ENCODE data around the gene TMEM120B.
"Not testable (repeated sequence)": the region's sequence is repeated elsewhere in the genome, so short reads cannot be mapped to it uniquely, and the experiment has no call there.

TMEM120B gene

GRCh38 chr12:121723200-121723599, 10.6 kb downstream of the TMEM120B start:
- Histone ChIP-seq H3K4me3 (ENCODE audit: low read depth in 1 of 2, low read length in 2 of 2) (no peak overlapping the region), H3K27ac (ENCODE audit: low read depth, low read length) (no peak overlapping the region), H3K36me3 (ENCODE audit: insufficient read depth, low read length) (no peaks in the 10 kb centered on the region), H3K4me1 (ENCODE audit: insufficient read depth, low read length) (no peaks in the 10 kb centered on the region), H3K9me3 (ENCODE audit: low read length) (no peaks in the 10 kb centered on the region), H3K9ac (ENCODE audit: low read length) (no peak overlapping the region), H3K27me3 (ENCODE audit: control insufficient read depth in 1 of 2, insufficient read depth in 2 of 2, low read length in 2 of 2) (no peaks in the 10 kb centered on the region)

DNA sequence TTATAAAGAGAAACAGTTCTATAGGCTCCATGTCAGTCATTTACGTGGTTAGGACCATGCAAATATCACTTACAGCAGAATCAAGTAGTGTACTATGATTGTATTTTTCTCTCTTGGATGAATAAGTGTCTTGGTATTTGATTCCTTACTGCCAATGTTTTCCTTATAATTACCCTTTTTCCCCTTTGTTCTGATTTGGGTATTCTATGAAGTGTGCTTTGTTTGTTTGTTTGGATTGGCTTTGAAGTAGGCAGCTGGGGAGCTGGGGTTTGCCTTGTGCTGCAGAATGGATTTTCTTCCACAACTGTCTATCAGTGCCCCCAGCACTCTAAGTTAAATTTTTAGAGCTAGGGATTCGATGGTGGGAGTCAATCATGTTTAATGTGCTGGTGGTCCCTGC, 12.4 kb downstream of the TMEM120B start:
- Histone ChIP-seq H3K36me3 (ENCODE audit: insufficient read depth, low read length) (no peaks in the 10 kb centered on the region), H3K4me3 (ENCODE audit: low read depth in 1 of 2, low read length in 2 of 2) (no peak overlapping the region), H3K9ac (ENCODE audit: low read length) (no peak overlapping the region), H3K27ac (ENCODE audit: low read depth, low read length) (no peak overlapping the region), H3K27me3 (ENCODE audit: control insufficient read depth in 1 of 2, insufficient read depth in 2 of 2, low read length in 2 of 2) (no peaks in the 10 kb centered on the region), H3K9me3 (ENCODE audit: low read length) (no peaks in the 10 kb centered on the region), H3K4me1 (ENCODE audit: insufficient read depth, low read length) (no peaks in the 10 kb centered on the region)

- Histone ChIP-seq H3K9me3 (ENCODE audit: low read length) (no peaks in the 10 kb centered on the region), H3K27me3 (ENCODE audit: control insufficient read depth in 1 of 2, insufficient read depth in 2 of 2, low read length in 2 of 2) (no peaks in the 10 kb centered on the region), H3K27ac (ENCODE audit: low read depth, low read length) (no peak overlapping the region), H3K4me1 (ENCODE audit: insufficient read depth, low read length) (no peaks in the 10 kb centered on the region), H3K4me3 (ENCODE audit: low read depth in 1 of 2, low read length in 2 of 2) (no peak overlapping the region), H3K36me3 (ENCODE audit: insufficient read depth, low read length) (no peaks in the 10 kb centered on the region), H3K9ac (ENCODE audit: low read length) (no peak overlapping the region)
These were observed 12.9 kb downstream of the TMEM120B start for GRCh38 chr12:121725423-121725822.

DNA sequence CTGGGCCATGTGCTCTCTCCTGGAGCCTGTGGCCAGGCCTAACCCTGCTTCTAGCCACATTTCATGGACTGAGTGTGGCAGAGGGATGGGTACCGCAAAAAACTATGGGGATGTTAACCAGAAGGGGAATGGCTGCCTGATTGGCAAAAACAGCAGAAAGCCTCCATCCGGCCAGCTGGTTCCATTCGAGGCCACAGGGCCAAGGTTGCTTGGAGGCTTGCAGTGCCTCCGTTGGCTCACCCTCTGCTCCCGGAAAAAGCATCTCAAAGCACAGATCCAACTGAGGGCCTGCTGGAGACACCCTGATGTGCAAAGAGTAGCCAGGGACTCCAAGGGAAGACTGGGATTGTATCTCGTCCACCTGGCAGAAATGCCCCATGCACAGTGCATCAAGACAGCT, 16.5 kb downstream of the TMEM120B start:
- Histone ChIP-seq H3K9ac (ENCODE audit: low read length) (no peak overlapping the region), H3K4me3 (ENCODE audit: low read depth in 1 of 2, low read length in 2 of 2) (no peak overlapping the region), H3K4me1 (ENCODE audit: insufficient read depth, low read length) (no peaks in the 10 kb centered on the region), H3K27ac (ENCODE audit: low read depth, low read length) (no peak overlapping the region), H3K9me3 (ENCODE audit: low read length) (no peaks in the 10 kb centered on the region), H3K36me3 (ENCODE audit: insufficient read depth, low read length) (no peaks in the 10 kb centered on the region), H3K27me3 (ENCODE audit: control insufficient read depth in 1 of 2, insufficient read depth in 2 of 2, low read length in 2 of 2) (no peaks in the 10 kb centered on the region)

DNA sequence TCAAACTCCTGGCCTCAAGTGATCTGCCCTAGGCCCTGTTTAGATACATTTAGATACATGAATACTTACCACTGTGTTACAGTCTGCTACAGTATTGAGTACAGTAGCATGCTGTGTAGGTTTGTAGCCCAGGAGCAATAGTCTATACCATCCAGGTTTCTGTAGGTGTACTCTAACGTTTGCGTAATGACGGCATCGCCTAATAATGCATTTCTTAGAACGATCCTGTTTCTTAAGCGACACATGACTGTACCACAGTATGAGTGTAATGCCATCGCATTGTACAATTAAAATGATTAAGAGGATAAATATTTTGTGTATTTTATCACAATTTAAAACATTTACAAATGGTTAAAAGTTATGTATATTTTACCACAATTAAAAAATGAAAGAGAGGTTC, 18.9 kb downstream of the TMEM120B start:
- Histone ChIP-seq H3K9ac (ENCODE audit: low read length) (no peak overlapping the region), H3K9me3 (ENCODE audit: low read length) (no peaks in the 10 kb centered on the region), H3K4me1 (ENCODE audit: insufficient read depth, low read length) (no peaks in the 10 kb centered on the region), H3K4me3 (ENCODE audit: low read depth in 1 of 2, low read length in 2 of 2) (no peak overlapping the region), H3K27ac (ENCODE audit: low read depth, low read length) (no peak overlapping the region), H3K27me3 (ENCODE audit: control insufficient read depth in 1 of 2, insufficient read depth in 2 of 2, low read length in 2 of 2) (no peaks in the 10 kb centered on the region), H3K36me3 (ENCODE audit: insufficient read depth, low read length) (no peaks in the 10 kb centered on the region)

- H3K4me3 ChIP-seq (ENCODE audit: low read depth in 1 of 2, low read length in 2 of 2) = no peak overlapping the region
- no peaks in the 10 kb centered on the region for H3K9me3 ChIP-seq (ENCODE audit: low read length)
- no peaks in the 10 kb centered on the region for H3K27me3 ChIP-seq (ENCODE audit: control insufficient read depth in 1 of 2, insufficient read depth in 2 of 2, low read length in 2 of 2)
- no peaks in the 10 kb centered on the region for H3K36me3 ChIP-seq (ENCODE audit: insufficient read depth, low read length)
- H3K27ac ChIP-seq (ENCODE audit: low read depth, low read length) = no peak overlapping the region
- no peaks in the 10 kb centered on the region for H3K4me1 ChIP-seq (ENCODE audit: insufficient read depth, low read length)
- no peak overlapping the region for H3K9ac ChIP-seq (ENCODE audit: low read length)
These were observed 21.3 kb downstream of the TMEM120B start for GRCh38 chr12:121733849-121734248.

- H3K4me1 ChIP-seq (ENCODE audit: insufficient read depth, low read length) = no peaks in the 10 kb centered on the region
- H3K9ac ChIP-seq (ENCODE audit: low read length) = no peak overlapping the region
- H3K36me3 ChIP-seq (ENCODE audit: insufficient read depth, low read length) = no peaks in the 10 kb centered on the region
- H3K27me3 ChIP-seq (ENCODE audit: control insufficient read depth in 1 of 2, insufficient read depth in 2 of 2, low read length in 2 of 2) = no peaks in the 10 kb centered on the region
- no peaks in the 10 kb centered on the region for H3K9me3 ChIP-seq (ENCODE audit: low read length)
- H3K27ac ChIP-seq (ENCODE audit: low read depth, low read length) = no peak overlapping the region
- no peak overlapping the region for H3K4me3 ChIP-seq (ENCODE audit: low read depth in 1 of 2, low read length in 2 of 2)
These were observed 25.8 kb downstream of the TMEM120B start for GRCh38 chr12:121738340-121738858.

GRCh38 chr12:121740847-121741246, 28.3 kb downstream of the TMEM120B start:
- Histone ChIP-seq H3K4me1 (ENCODE audit: insufficient read depth, low read length) (no peaks in the 10 kb centered on the region), H3K9me3 (ENCODE audit: low read length) (no peaks in the 10 kb centered on the region), H3K36me3 (ENCODE audit: insufficient read depth, low read length) (peaks cover 9% of the 10 kb centered on the region), H3K9ac (ENCODE audit: low read length) (no peak overlapping the region), H3K4me3 (ENCODE audit: low read depth in 1 of 2, low read length in 2 of 2) (no peak overlapping the region), H3K27ac (ENCODE audit: low read depth, low read length) (no peak overlapping the region), H3K27me3 (ENCODE audit: control insufficient read depth in 1 of 2, insufficient read depth in 2 of 2, low read length in 2 of 2) (no peaks in the 10 kb centered on the region)

GRCh38 chr12:121741743-121742142, 29.2 kb downstream of the TMEM120B start:
- H3K4me1 ChIP-seq (ENCODE audit: insufficient read depth, low read length) = no peaks in the 10 kb centered on the region
- no peak overlapping the region for H3K9ac ChIP-seq (ENCODE audit: low read length)
- peaks cover 9% of the 10 kb centered on the region for H3K36me3 ChIP-seq (ENCODE audit: insufficient read depth, low read length)
- H3K27me3 ChIP-seq (ENCODE audit: control insufficient read depth in 1 of 2, insufficient read depth in 2 of 2, low read length in 2 of 2) = no peaks in the 10 kb centered on the region
- no peak overlapping the region for H3K27ac ChIP-seq (ENCODE audit: low read depth, low read length)
- H3K4me3 ChIP-seq (ENCODE audit: low read depth in 1 of 2, low read length in 2 of 2) = no peak overlapping the region
- no peaks in the 10 kb centered on the region for H3K9me3 ChIP-seq (ENCODE audit: low read length)

DNA sequence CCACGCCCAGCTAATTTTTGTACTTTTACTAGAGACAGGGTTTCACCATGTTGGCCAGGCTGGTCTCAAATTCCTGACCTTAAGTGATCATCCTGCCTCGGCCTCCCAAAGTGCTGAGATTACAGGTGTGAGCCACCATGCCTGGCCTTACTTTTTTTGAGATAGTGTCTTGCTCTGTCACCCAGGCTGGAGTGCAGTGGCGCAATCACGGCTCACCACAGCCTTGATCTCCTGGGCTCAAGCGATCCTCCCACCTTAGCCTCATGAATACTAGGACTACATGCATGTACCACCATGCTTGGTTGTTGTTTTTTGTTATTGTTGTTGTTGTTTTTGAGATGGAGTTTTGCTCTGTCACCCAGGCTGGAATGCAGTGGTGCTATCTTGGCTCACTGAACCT, 33.0 kb downstream of the TMEM120B start:
- H3K4me3 ChIP-seq (ENCODE audit: low read depth in 1 of 2, low read length in 2 of 2); H3K9ac ChIP-seq (ENCODE audit: low read length); H3K27me3 ChIP-seq (ENCODE audit: control insufficient read depth in 1 of 2, insufficient read depth in 2 of 2, low read length in 2 of 2); H3K4me1 ChIP-seq (ENCODE audit: insufficient read depth, low read length); H3K27ac ChIP-seq (ENCODE audit: low read depth, low read length); H3K9me3 ChIP-seq (ENCODE audit: low read length): not testable (repeated sequence)
- peaks cover 13% of the 10 kb centered on the region for H3K36me3 ChIP-seq (ENCODE audit: insufficient read depth, low read length)

GRCh38 chr12:121748218-121748570, 35.6 kb downstream of the TMEM120B start:
- Histone ChIP-seq H3K36me3 (ENCODE audit: insufficient read depth, low read length) (peaks cover 14% of the 10 kb centered on the region), H3K9ac (ENCODE audit: low read length) (no peak overlapping the region), H3K27me3 (ENCODE audit: control insufficient read depth in 1 of 2, insufficient read depth in 2 of 2, low read length in 2 of 2) (no peaks in the 10 kb centered on the region), H3K4me1 (ENCODE audit: insufficient read depth, low read length) (no peaks in the 10 kb centered on the region), H3K4me3 (ENCODE audit: low read depth in 1 of 2, low read length in 2 of 2) (no peak overlapping the region), H3K27ac (ENCODE audit: low read depth, low read length) (no peak overlapping the region), H3K9me3 (ENCODE audit: low read length) (no peaks in the 10 kb centered on the region)

GRCh38 chr12:121748571-121749265, 36.2 kb downstream of the TMEM120B start:
- Histone ChIP-seq H3K9me3 (ENCODE audit: low read length) (no peaks in the 10 kb centered on the region), H3K27me3 (ENCODE audit: control insufficient read depth in 1 of 2, insufficient read depth in 2 of 2, low read length in 2 of 2) (no peaks in the 10 kb centered on the region), H3K4me1 (ENCODE audit: insufficient read depth, low read length) (peaks cover 2% of the 10 kb centered on the region), H3K9ac (ENCODE audit: low read length) (no peak overlapping the region), H3K4me3 (ENCODE audit: low read depth in 1 of 2, low read length in 2 of 2) (no peak overlapping the region), H3K36me3 (ENCODE audit: insufficient read depth, low read length) (peaks cover 14% of the 10 kb centered on the region), H3K27ac (ENCODE audit: low read depth, low read length) (no peak overlapping the region)

Measured in muscle layer of colon (tissue), 2 donors.